Mesodermal cell (in vitro differentiated cells): Measurements from ENCODE around the gene NLK.
"Not testable (repeated sequence)": the region's sequence is repeated elsewhere in the genome, so short reads cannot be mapped to it uniquely, and the experiment has no call there.

Experiments used
- H3K27ac ChIP-seq: 2 replicates; pipeline ENCODE4 v1.7.0; 2013; ENCODE audit warnings: mild to moderate bottlenecking, low read depth, low read length, moderate library complexity; ENCODE audit not compliant: severe bottlenecking
- H3K36me3 ChIP-seq: 2 replicates; pipeline ENCODE4 v1.7.1; 2013; ENCODE audit warnings: mild to moderate bottlenecking, low read length, moderate library complexity; ENCODE audit not compliant: control insufficient read depth, insufficient read depth
- H3K4me1 ChIP-seq: one replicate; pipeline ENCODE4 v1.7.1; 2013; ENCODE audit warnings: mild to moderate bottlenecking, low read length; ENCODE audit not compliant: insufficient read depth, control insufficient read depth, poor library complexity, severe bottlenecking
- H3K4me3 ChIP-seq: 2 replicates; pipeline ENCODE4 v1.7.0; 2013; ENCODE audit warnings: low read length, control low read depth, mild to moderate bottlenecking; ENCODE audit not compliant: insufficient read depth, poor library complexity, severe bottlenecking; ENCODE audit errors: extremely low read depth
- H3K9me3 ChIP-seq: 2 replicates; pipeline ENCODE4 v1.7.1; 2013; ENCODE audit warnings: mild to moderate bottlenecking, low read length, moderate library complexity; ENCODE audit not compliant: control insufficient read depth
- WGBS, 2 experiments: methylation state at CpG; one replicate each; pipeline ENCODE4 v1.1.5; 2013; ENCODE audit warnings: missing lambda C conversion rate in 2 of 2; ENCODE audit not compliant: insufficient coverage in 2 of 2; 5-methylcytosine and 5-hydroxymethylcytosine counted together

Gene NLK

GRCh38 chr17:28092088-28092487 is 49.6 kb downstream of the NLK start:
- WGBS, 2 experiments = no CpG with 5 or more reads among the region's 1 CpG

GRCh38 chr17:28093999-28094716 is 51.7 kb downstream of the NLK start:
- no peaks in the 10 kb centered on the region for H3K9me3 ChIP-seq
- no peak overlapping the region for H3K4me3 ChIP-seq
- H3K4me1 ChIP-seq = no peaks in the 10 kb centered on the region
- no peak overlapping the region for H3K27ac ChIP-seq
- no peaks in the 10 kb centered on the region for H3K36me3 ChIP-seq
- 67 to 90% methylated on average over 1 to 2 of the region's 4 CpGs for WGBS, 2 experiments

More at GRCh38 chr17:28092088-28092487, 49.6 kb downstream of the NLK start:
- no peaks in the 10 kb centered on the region for H3K4me1 ChIP-seq
- H3K9me3 ChIP-seq = no peaks in the 10 kb centered on the region
- no peak overlapping the region for H3K4me3 ChIP-seq
- H3K27ac ChIP-seq = no peak overlapping the region
- no peaks in the 10 kb centered on the region for H3K36me3 ChIP-seq

- H3K9me3 ChIP-seq = no peaks in the 10 kb centered on the region
- WGBS, 2 experiments = no CpG with 5 or more reads among the region's 1 CpG
Measured at GRCh38 chr17:28096756-28097155, 54.3 kb downstream of the NLK start.

GRCh38 chr17:28097254-28097653 is 54.8 kb downstream of the NLK start:
- no peaks in the 10 kb centered on the region for H3K9me3 ChIP-seq
- no peak overlapping the region for H3K27ac ChIP-seq
- no peak overlapping the region for H3K4me3 ChIP-seq
- WGBS, 2 experiments = no CpG with 5 or more reads among the region's 1 CpG
- H3K36me3 ChIP-seq = no peaks in the 10 kb centered on the region
- H3K4me1 ChIP-seq = no peaks in the 10 kb centered on the region

More at GRCh38 chr17:28096756-28097155, 54.3 kb downstream of the NLK start:
- Histone ChIP-seq H3K4me3 (no peak overlapping the region), H3K36me3 (no peaks in the 10 kb centered on the region), H3K4me1 (no peaks in the 10 kb centered on the region), H3K27ac (no peak overlapping the region)

GRCh38 chr17:28097901-28098300 is 55.4 kb downstream of the NLK start:
- Histone ChIP-seq H3K4me1 (no peaks in the 10 kb centered on the region), H3K9me3 (no peaks in the 10 kb centered on the region), H3K36me3 (no peaks in the 10 kb centered on the region), H3K4me3 (no peak overlapping the region), H3K27ac (no peak overlapping the region)
- WGBS, 2 experiments = no CpG with 5 or more reads among the region's 2 CpGs

GRCh38 chr17:28098591-28098990 is 56.1 kb downstream of the NLK start:
- H3K4me1 ChIP-seq = not testable (repeated sequence)
- WGBS, 2 experiments = 95 to 97% methylated on average over 11 of the region's 12 CpGs

GRCh38 chr17:28100251-28100650 is 57.8 kb downstream of the NLK start:
- Histone ChIP-seq H3K4me1 (peaks cover under 1% of the 10 kb centered on the region), H3K36me3 (no peaks in the 10 kb centered on the region), H3K4me3 (no peak overlapping the region), H3K27ac (no peak overlapping the region), H3K9me3 (no peaks in the 10 kb centered on the region)
- WGBS, 2 experiments = no CpG with 5 or more reads among the region's 1 CpG

More at GRCh38 chr17:28098591-28098990, 56.1 kb downstream of the NLK start:
- not testable (repeated sequence) for H3K27ac ChIP-seq, H3K36me3 ChIP-seq, H3K9me3 ChIP-seq, H3K4me3 ChIP-seq

GRCh38 chr17:28100936-28101335 is 58.5 kb downstream of the NLK start:
- Histone ChIP-seq H3K4me3 (no peak overlapping the region), H3K27ac (no peak overlapping the region), H3K9me3 (no peaks in the 10 kb centered on the region), H3K4me1 (peaks cover 5% of the 10 kb centered on the region), H3K36me3 (no peaks in the 10 kb centered on the region)
- WGBS, 2 experiments = no CpG with 5 or more reads among the region's 1 CpG

GRCh38 chr17:28101919-28102318 is 59.4 kb downstream of the NLK start:
- Histone ChIP-seq H3K9me3 (no peaks in the 10 kb centered on the region), H3K27ac (no peak overlapping the region), H3K4me1 (peaks cover 5% of the 10 kb centered on the region), H3K36me3 (no peaks in the 10 kb centered on the region), H3K4me3 (no peak overlapping the region)

GRCh38 chr17:28105501-28105900 is 63.0 kb downstream of the NLK start:
- no peak overlapping the region for H3K4me3 ChIP-seq
- H3K4me1 ChIP-seq = peaks cover 5% of the 10 kb centered on the region
- WGBS, 2 experiments = no CpG with 5 or more reads among the region's 1 CpG
- H3K9me3 ChIP-seq = no peaks in the 10 kb centered on the region
- H3K36me3 ChIP-seq = no peaks in the 10 kb centered on the region
- H3K27ac ChIP-seq = no peak overlapping the region

- WGBS, 2 experiments = no CpG with 5 or more reads among the region's 1 CpG
- no peaks in the 10 kb centered on the region for H3K9me3 ChIP-seq
- H3K36me3 ChIP-seq = no peaks in the 10 kb centered on the region
- peaks cover 20% of the 10 kb centered on the region for H3K4me1 ChIP-seq
- no peak overlapping the region for H3K4me3 ChIP-seq
- H3K27ac ChIP-seq = no peak overlapping the region
Measured at GRCh38 chr17:28110184-28110583, 67.7 kb downstream of the NLK start.
